ENCODE measurements around the gene ATP7B.

The ATP7B gene

DNA sequence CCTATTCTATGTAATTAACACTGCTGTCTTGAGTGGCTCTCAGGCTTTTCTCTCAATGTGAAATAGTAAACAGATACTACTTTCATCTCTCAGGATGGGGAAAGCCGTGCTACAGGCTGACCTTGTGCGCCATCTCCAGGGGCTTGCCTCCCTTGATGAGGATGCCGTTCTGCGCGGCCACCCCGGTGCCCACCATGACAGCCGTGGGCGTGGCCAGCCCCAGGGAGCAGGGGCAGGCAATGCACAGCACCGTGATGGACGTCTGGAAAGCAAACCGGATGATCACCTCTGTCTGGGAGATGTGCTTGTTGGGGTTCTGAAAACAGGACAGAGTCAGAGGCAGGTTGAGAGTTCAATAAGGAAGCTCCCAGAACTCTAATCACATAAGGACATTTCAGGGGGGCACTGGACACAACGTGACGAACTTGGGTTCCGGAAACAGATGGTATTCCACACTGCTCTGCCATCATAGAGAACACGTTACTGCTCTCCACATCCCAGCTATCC lies 65.0 kb downstream of the ATP7B start:
- DNase-seq (ENCODE audit: low spot score): no peak

GRCh38 chr13:51945149-51945548 lies 66.1 kb downstream of the ATP7B start:
- no peak for DNase-seq (ENCODE audit: low spot score)

DNA sequence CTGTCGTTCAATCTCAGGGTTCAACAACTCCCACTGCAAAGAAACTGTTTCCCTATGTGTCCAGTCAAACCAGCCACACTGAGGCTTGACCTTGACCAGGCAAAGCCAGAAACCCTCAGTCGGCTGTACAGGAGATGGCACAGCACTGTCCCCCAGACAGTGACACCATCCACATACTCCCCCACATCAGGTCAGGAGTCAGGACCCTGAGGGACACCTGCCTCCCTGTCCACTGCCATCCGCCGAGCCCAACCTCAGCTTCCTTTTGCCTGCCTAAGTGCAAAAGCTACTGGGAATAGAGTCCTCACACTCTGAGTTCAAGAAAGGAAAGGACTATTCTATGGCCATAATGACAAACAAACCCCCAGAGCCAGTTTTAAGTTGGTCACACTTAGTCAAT lies 66.8 kb downstream of the ATP7B start:
- DNase-seq (ENCODE audit: low spot score): no peak

DNA sequence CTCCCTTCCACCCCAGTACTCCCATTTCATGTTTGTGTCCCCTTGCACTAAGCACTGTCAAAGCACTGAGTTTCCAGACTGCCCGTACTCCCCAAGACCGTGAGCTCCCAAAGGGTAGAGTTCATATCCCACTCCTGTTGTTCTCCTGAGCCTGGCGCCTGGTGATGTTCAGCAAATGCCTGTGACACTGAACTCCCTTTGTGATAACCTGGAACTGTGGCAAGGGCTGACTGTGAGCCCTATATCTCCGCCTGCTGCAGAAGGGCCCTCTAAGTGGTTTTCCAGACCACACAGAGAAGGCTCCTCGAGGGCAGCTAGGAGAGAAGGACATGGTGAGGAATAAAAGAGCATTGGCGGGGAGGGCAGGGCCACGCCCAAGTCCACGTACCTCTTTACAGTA lies 67.5 kb downstream of the ATP7B start:
- no peak for DNase-seq (ENCODE audit: low spot score)

- DNase-seq (ENCODE audit: low spot score): no peak
Measured at GRCh38 chr13:51942189-51942588, 69.1 kb downstream of the ATP7B start.

- DNase-seq (ENCODE audit: low spot score): no peak
Measured at GRCh38 chr13:51938454-51938853, 72.8 kb downstream of the ATP7B start.

GRCh38 chr13:51937320-51938290 lies 73.6 kb downstream of the ATP7B start:
- DNase-seq (ENCODE audit: low spot score): no peak

DNA sequence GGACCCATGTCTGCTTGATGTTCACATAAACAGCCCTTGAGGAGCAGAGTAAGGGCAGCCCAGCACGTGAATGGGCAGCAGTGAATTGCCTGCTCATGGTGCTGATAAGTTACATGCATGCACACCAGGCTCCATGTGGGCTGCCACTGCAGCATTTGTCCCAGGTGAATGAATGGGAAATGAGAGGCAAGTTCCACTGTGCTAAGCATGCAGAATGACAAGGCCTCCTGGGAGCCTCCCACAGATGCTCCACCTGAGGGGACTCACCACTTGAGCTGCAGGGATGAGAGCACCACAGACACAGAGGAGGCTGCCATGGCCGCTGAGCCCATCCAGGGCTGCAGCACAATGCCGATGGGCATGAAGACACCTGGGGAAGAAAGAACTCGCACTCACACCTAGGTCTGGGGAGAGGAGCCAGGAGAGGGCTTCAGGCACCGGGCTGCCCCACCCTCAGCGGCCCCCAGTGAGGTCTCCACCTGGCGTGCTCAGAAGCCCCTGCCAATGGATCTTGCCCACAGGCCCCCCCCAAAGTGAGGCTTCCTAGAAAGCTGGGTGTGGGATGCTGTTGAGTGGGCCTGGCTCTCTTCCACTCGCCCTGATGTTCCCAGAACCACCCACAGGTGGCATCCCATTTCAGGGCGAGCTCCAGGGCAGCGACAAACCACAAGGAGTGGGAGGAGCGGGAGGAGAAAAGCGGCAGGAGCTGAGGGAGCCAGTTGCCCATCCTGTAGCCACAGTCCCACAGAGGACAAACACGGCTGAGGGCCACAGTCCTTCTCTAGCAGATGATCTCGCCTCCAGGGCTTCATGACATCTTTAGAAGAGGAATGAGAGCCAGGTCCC lies 75.7 kb downstream of the ATP7B start:
- DNase-seq (ENCODE audit: low spot score): peak; percentile 59

- peak; percentile 39 for DNase-seq (ENCODE audit: low spot score)
Measured at GRCh38 chr13:51934461-51935087, 76.7 kb downstream of the ATP7B start.

DNA sequence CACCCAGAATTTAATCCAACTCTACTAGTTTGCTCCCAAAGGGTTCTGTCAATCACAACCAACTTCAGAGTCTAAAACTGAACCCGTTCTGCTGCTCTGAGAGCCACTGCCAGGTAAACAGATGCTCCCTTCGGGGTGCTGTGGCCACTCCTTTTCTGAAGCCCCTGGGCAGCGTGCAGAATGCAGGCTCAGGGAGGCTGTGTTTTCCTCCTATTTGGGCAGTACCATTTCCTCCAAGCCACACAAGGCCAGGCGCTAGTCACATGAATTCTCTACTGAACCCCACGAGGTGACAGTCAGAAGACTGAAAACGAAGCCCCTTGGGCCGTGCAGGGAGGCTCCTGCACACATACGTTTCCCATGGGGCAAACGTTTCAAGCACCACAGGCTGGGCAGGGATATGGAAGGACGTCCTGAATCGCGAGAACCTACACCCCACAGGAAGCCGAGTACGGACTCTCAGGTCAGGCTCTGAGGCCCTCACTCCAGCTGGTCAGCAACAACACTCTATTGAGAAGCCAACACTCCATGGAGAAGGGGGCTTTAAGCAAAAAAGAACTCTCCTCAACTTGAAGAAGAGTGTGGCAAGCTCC lies 77.7 kb downstream of the ATP7B start:
- DNase-seq (ENCODE audit: low spot score): no peak

DNA sequence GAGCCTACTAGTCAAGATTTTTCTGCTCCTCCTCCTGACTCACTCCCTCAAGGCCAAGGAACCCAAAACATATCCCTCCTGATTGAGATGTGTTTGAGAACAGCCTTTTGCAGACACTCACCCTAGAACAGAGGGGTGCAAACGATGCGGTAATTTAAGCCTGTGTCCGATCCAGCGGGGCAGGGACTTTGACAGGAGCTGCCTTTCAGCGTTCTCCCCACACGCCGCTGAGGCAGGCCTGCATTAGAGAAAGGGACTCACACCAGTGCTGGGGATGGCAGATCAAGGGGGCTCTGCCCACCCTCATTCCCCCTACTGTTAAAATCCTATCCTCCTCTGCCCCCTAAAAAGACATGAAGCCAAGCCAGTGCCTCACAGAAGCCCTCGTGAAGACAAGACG lies 79.0 kb downstream of the ATP7B start:
- no peak for DNase-seq (ENCODE audit: low spot score)

DNA sequence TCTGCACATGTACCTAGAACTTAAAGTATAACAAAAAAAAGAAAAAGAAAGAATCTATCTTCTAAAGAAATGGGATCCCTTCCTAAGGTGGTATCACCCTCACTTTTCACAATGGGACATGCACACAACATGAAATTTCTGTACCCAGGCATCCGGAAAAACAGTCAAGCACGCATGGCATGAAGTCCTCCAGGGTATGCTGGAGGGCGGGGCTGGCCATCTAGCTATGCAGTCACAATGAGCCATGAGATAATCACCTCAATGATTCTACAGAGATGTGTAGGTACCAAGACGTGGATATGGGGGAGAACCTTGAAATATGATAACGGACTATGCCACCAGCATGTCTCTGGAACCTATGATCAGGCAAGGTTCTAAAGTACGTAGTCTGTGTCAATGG lies 79.6 kb downstream of the ATP7B start:
- DNase-seq (ENCODE audit: low spot score): no peak

GRCh38 chr13:51929699-51930098 lies 81.6 kb downstream of the ATP7B start:
- no peak for DNase-seq (ENCODE audit: low spot score)

GRCh38 chr13:51928231-51928630 lies 83.0 kb downstream of the ATP7B start:
- DNase-seq (ENCODE audit: low spot score): no peak

- DNase-seq (ENCODE audit: low spot score): no peak
Measured at GRCh38 chr13:51927129-51927528, 84.1 kb downstream of the ATP7B start.

- no peak for DNase-seq (ENCODE audit: low spot score)
Measured at GRCh38 chr13:51926528-51926885, 84.7 kb downstream of the ATP7B start.

- no peak for DNase-seq (ENCODE audit: low spot score)
Measured at GRCh38 chr13:51925865-51926527, 85.3 kb downstream of the ATP7B start.

DNA sequence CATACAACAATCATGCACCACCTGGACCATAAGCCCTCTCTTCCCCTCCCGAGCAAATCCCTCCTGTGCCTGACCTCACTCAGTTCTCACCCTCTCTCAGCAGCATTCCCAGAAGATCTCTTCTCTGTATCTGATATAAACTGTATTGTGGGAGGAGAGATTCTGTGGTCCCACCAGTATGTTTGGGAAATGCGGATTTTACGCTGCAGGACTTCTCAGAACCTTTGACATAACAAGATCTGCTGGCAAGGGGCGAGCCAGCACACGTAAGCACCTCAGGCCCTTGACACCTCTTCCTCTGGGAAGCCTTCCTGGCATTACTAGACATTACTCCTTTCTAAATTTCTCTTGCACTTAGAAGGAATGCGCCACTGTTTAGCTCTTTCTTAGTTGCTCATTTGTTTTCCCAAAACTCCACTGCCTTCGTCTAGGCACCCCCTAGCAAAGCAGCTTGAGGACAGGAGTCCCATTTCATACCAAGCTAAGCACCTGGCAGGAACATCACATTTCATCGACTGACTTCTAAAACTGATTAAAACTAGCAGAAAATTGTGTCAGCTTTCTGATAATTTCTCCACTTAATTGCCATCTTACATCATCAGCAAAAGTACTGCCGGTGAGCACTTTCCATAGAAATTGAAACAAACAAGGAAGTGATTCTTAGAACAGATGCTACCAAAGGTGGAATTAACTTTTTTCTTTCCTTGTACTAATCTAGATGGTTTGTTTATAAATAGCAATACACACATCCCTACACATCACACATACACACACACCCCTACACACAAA lies 86.3 kb downstream of the ATP7B start:
- DNase-seq (ENCODE audit: low spot score): no peak

DNA sequence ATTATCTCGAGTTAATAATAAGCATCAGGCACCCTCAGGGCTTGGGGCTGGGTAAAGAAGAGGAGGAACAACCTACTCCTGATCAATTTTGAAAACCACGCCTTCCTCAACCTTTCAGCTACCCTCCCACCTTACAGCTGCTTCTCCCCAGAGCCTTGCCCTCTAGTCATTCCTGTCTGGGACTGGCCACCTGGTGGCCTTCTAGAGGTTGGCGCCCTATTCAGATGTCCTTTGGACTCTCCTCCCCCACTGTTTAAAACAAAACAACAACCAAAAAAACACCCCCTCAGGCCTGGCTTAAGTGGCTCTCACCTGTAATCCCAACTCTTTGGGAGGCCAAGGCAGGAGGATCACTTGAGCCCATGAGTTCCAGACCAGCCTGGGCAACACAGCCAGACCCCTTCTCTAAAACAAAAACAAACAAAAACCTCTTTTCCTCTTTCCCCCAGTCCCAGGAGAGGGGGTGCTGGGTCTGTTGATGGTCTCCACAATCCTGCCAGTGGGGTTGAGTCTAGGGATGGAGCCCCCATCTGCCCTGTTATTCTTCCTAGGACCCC lies 87.2 kb downstream of the ATP7B start:
- no peak for DNase-seq (ENCODE audit: low spot score)

DNA sequence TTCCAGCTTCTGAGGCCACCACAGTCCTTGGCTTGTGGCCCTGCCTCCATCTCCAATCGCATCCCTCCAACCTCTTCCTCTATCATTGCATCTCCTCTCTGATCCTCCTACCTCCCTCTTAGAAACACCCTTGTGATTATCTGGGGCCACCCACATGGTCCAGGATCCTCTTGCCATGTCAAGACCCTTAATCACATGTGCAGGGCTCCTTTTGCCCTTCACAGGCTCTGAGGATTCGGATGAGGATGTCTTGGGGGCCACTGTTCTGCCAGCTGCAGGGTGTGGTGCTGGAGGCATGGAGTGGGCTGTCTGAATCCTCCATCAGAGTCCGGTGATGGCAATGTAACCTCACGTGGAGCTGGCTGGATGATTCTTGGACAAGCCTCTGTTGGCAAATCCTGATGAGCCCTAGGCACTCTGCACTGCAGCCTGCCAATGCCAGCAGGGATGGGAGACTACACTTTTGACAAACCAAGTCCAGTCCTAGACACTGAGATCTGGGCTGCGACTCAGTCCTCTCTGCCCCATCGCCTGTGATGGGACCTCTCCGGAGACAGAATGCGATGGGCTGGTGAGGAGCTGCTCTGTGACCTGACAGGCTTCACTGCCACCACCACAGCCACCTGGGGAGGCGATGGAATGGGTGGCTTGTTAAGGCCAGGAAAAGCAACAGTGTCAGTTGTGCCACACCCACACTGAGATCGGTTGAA lies 88.3 kb downstream of the ATP7B start:
- DNase-seq (ENCODE audit: low spot score): no peak

All from ecto neural progenitor cell (in vitro differentiated cells).